C4-2B (cell line): ENCODE measurements around the gene STXBP1.

Experiments used
- CTCF ChIP-seq: fragments of 450-650 bp; conservative IDR thresholded peaks from 2 replicates; pipeline ENCODE4 v1.5.1; 2017; ENCODE audit warnings: mild to moderate bottlenecking
- ZFX ChIP-seq: fragments of 450-650 bp; IDR thresholded peaks from 2 replicates; pipeline ENCODE4 v1.6.1; 2017

- TF ChIP-seq CTCF (no peak), ZFX (no peak)
Observed at GRCh38 chr9:127586096-127586495, 26.0 kb upstream of the STXBP1 start.
